ACHN (cell line): ENCODE data around the gene TECPR2.

ENCODE experiments used
- DNase-seq: peaks from one replicate; pipeline ENCODE4 v3.0.0-alpha.2; 2015
- in situ Hi-C: cut with HindIII; loops from 2 replicates; pipeline ENCODE4 v1.10.0; 2017; ENCODE audit warnings: low sequenced_read_pairs, low pct_ligation_motif_present, low pct_unique_long_range_greater_than_20kb

TECPR2 gene

GRCh38 chr14:102445641-102446040, 82.9 kb downstream of the TECPR2 start:
- in situ Hi-C loops: no loop called here
- no peak for DNase-seq

GRCh38 chr14:102450206-102451063, 87.7 kb downstream of the TECPR2 start:
- no peak for DNase-seq
- in situ Hi-C loops: no loop called here

GRCh38 chr14:102451064-102451352, 88.3 kb downstream of the TECPR2 start:
- DNase-seq: no peak
- in situ Hi-C loops: no loop called here

GRCh38 chr14:102452302-102452701, 89.6 kb downstream of the TECPR2 start:
- in situ Hi-C loops: no loop called here
- no peak for DNase-seq

GRCh38 chr14:102454711-102455110, 92.0 kb downstream of the TECPR2 start:
- in situ Hi-C loops: no loop called here
- no peak for DNase-seq

- no peak for DNase-seq
- in situ Hi-C loops: no loop called here
Measured at GRCh38 chr14:102457509-102457908, 94.8 kb downstream of the TECPR2 start.

GRCh38 chr14:102461490-102462338, 99.0 kb downstream of the TECPR2 start:
- in situ Hi-C loops: no loop called here

GRCh38 chr14:102462391-102462790, 99.7 kb downstream of the TECPR2 start:
- in situ Hi-C loops: no loop called here
- no peak for DNase-seq

More at GRCh38 chr14:102461490-102462338, 99.0 kb downstream of the TECPR2 start:
- no peak for DNase-seq

- DNase-seq: no peak
- in situ Hi-C loops: no loop called here
Measured at GRCh38 chr14:102464006-102464405, 101.3 kb downstream of the TECPR2 start.

GRCh38 chr14:102464846-102465341, 102.2 kb downstream of the TECPR2 start:
- in situ Hi-C loops: no loop called here
- DNase-seq: no peak

GRCh38 chr14:102469261-102469660, 106.5 kb downstream of the TECPR2 start:
- DNase-seq: no peak
- in situ Hi-C loops: no loop called here

- in situ Hi-C loops: no loop called here
- DNase-seq: no peak
Measured at GRCh38 chr14:102471921-102472790, 109.4 kb downstream of the TECPR2 start.

GRCh38 chr14:102472791-102473150, 110.0 kb downstream of the TECPR2 start:
- DNase-seq: no peak
- in situ Hi-C loops: no loop called here

- in situ Hi-C loops: no loop called here
- no peak for DNase-seq
Measured at GRCh38 chr14:102473559-102473958, 110.8 kb downstream of the TECPR2 start.

GRCh38 chr14:102474934-102475333, 112.2 kb downstream of the TECPR2 start:
- DNase-seq: no peak
- in situ Hi-C loops: no loop called here

- DNase-seq: no peak
- in situ Hi-C loops: no loop called here
Measured at GRCh38 chr14:102479107-102479506, 116.4 kb downstream of the TECPR2 start.

GRCh38 chr14:102479777-102480176, 117.0 kb downstream of the TECPR2 start:
- in situ Hi-C loops: no loop called here
- DNase-seq: no peak

- in situ Hi-C loops: no loop called here
- no peak for DNase-seq
Measured at GRCh38 chr14:102481371-102481770, 118.6 kb downstream of the TECPR2 start.

GRCh38 chr14:102481791-102482238, 119.1 kb downstream of the TECPR2 start:
- in situ Hi-C loops: no loop called here
- DNase-seq: no peak
